ENCODE data around the gene SEMA6A.

Gene SEMA6A

GRCh38 chr5:116576053-116576713 lies 1.6 kb upstream of the SEMA6A start:
- no peak for FAIRE-seq

GRCh38 chr5:116575326-116576052 lies 866 bp upstream of the SEMA6A start:
- no peak for FAIRE-seq

DNA sequence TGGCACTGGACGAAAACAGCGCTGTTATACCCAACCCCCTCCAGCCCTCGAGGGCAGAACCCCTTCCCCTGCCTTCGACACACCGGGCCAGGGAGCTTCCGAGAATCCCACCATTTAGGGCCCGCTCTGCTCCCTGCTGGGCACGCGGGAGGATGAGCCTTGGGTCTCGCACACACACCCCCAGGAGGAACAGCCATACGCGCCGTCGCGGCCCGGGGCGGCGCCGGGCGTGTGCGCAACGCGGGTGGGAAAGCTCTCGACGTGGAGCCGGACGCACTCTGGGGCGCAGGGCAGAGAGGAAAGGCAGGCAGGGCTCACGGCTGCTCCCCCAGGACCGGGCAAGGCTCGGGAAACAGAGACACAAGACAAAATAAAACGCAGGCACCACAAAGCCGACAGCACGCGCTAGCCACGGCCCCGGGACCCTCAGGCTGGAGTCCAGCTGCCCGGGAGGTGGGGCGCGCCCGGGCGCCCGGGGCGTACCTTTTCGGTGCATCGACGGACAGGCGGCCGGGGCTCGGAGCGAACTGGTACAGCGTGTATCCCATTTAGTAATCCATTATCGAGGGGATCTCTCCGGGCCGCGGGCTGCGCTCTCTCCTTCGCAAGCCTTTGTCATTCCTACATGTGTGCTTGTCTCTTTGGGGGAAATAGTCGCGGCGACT lies 789 bp downstream of the SEMA6A start:
- FAIRE-seq: no peak

DNA sequence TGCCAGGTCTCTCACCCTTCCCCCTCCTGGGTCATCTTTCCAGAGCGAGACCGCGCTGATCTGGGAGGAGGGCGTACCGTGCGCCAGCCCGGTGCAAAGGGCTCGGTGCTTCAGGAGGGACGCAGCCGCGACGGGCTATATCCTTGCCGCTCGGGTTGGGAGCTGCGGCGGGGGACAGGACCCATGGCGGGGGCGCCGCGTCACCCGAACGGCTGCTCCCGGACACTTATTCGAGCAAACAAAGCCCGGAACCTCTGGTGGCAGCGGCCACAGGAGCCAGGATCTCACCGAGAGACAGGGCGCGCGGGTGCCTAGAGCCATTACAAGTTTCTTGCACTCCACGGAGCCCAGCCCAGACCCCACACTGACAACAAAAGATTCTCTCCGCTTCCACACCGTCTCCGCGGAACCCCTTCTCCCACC lies 1.3 kb downstream of the SEMA6A start:
- no peak for FAIRE-seq

DNA sequence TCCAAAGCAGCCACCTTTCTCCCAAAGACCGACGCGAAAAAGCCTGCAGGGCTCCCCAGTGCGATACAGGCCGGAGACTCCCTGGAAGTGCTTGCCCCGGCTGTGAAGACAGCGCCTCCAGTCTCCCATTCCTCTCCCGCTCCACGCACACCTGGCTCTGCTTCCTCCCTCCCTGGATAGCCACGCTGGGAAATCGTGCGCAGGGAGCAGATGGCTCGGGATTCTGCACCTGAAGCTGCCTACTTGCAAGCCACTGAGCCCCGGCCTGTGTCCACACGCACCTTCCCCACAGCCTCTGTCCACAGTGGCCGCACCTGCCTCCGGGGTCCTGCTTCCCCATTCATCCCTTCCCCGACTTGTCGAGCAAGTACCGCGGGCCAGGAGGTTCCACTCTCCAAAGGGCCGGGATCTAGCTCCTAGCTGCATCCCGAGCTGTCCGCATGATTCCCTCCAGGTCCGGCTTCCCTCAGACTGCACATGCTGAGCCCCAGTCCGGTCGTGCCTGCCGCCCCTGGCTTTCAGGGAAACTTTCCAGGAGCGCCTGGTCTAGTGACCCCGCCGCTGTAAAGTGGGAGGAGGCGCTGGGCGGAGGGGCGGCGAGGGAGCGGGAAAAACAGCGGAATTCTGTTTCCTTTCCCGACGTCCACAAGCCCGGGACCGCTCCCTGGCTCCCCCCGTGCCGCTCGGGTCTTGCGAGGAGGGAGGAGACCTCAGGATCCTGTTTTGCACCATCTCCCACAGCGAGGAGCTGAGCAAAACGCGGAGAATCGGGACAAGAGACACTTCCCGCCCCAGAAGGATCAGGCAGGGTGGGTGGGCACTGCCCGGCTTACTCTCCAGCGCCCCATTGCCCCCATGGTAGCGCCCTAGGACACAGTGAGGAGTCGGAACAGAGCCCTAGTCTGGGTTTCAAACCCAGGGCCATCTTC lies 2.0 kb downstream of the SEMA6A start:
- no peak for FAIRE-seq

- FAIRE-seq: no peak
Observed at GRCh38 chr5:116571568-116572349, 2.9 kb downstream of the SEMA6A start.

DNA sequence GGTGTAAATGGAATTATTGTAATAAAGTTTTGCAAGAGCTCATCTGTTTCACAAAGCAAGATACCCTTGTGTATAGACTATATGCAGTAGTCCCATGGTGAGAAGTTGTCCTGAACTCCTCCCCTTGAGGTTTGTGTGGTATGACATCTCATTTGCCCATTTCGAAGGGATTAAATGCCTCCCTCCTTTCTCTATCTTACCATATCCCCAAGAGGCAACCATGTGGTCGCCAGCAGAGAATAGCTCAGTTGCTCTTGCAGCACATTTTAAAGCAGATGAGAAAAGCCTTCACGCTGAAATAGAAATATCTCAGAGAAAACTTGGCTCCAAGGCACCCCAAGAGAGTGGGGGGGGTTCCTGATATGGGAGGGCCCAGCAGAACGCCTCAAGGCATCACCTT lies 4.6 kb downstream of the SEMA6A start:
- FAIRE-seq: no peak

- FAIRE-seq: no peak
Observed at GRCh38 chr5:116567106-116567505, 7.5 kb downstream of the SEMA6A start.

DNA sequence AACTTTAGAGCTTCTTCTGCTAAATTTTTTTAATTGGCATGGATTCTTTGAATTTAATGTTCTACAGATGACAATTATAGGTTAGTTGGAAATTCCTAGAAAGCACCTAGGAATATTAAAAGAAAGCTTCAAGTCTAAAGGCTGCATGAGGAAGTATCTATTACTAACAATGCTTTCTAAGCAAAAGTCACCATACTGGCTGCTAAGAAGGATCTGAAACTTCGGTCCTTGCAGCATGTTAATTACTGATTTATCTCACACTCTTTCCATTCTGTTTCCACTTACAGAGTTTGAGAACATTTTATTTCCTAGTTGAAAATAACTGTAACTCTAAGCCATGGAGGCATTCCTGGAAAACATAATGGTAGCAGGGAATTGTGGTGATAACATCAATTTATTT lies 8.4 kb downstream of the SEMA6A start:
- no peak for FAIRE-seq

DNA sequence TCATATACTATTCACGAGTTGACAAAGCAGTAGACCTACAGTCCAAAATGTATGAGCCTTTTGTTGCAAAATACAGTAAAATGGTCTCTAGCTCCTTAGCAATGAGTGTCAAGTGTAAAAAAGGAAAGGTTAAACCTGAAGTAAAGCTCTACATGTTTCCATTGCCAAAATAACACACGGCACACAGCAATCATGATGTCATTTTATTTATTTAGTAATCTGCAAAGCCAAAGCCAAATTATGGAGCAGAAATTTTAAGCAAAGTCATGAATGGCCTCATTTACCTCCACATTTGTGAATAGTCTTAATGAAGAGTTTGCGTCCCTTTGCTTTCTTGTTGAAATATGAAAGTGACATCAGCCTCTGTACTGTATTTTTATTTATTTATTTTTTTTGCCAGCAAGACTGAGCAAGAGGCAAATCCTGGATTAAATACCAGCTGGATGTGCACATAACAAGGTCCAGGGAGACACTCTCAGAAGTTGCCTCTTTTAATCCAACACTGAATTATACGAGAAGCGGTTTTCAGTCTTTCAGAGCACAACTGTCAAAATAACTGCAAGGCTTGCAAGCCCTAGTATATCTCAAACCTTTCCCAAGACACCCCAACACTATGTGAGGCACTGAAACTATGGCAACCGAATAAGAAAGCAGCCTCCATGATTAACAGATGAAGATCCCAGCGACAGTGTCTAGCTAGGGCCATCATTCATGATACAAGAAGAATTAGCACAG lies 9.7 kb downstream of the SEMA6A start:
- no peak for FAIRE-seq

DNA sequence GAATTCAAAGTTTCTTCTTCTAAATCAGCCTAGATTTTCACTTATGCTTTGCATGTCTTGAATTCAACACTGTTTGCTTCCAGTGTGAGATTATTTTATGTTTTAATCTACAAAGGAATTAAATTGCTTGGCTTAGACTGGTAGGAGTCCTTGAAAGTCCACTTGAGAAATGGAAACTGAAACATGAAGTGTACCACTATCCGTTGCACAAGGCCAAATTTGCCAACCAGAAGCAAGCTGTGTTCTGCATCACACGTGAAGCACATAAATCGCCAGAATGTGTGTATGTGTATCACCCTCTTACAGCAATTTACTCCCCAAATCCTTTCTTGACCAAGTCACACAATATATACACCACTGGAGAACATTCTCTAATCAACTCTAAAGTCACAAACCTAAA lies 10.3 kb downstream of the SEMA6A start:
- FAIRE-seq: no peak

GRCh38 chr5:116563736-116564308 lies 10.8 kb downstream of the SEMA6A start:
- FAIRE-seq: no peak

- no peak for FAIRE-seq
Observed at GRCh38 chr5:116562669-116563068, 12.0 kb downstream of the SEMA6A start.

GRCh38 chr5:116561658-116562057 lies 13.0 kb downstream of the SEMA6A start:
- no peak for FAIRE-seq

GRCh38 chr5:116559673-116560164 lies 14.9 kb downstream of the SEMA6A start:
- FAIRE-seq: no peak

DNA sequence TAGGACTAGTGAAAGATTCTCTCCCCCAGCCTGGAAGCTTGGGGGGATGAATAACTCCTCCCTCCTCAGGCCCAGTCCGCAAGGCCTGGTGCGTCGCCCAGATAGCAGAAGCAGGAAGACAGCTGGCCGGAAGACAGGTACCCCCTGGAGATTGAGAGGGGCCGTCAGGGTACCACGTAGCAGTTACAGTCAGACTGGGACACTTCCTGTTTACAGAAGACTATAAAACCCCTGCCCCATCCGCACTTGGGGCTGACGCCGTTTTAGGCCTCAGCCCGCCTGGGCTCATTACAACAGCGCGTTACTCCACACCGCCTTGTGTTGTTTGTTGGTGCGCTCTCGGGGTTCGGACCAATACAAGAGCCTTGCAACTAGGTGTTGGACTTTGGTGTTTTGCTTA lies 15.4 kb downstream of the SEMA6A start:
- no peak for FAIRE-seq

GRCh38 chr5:116557669-116558271 lies 16.9 kb downstream of the SEMA6A start:
- peak; percentile 86 for FAIRE-seq

DNA sequence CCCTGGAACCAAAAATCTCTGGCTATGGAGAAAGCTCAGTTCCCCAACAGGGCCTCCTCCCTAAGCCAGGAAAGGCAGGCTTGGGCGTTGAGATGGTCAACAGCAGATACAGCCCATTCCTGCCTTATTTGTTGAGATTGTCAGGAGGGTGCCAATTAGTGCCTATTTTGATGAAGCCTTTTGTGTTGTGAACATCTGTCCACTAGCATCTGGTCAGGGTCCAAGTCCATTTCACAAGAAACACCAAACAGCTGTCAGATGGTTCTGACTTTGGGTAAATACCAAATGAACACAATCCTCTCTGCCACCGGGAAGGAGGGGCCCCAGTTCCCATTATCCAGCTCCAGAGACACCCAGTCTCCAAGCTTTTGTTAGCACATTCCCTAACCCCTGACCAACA lies 19.9 kb downstream of the SEMA6A start:
- no peak for FAIRE-seq

- FAIRE-seq: no peak
Observed at GRCh38 chr5:116553366-116553765, 21.3 kb downstream of the SEMA6A start.

- no peak for FAIRE-seq
Observed at GRCh38 chr5:116550082-116550481, 24.5 kb downstream of the SEMA6A start.
